Measurements from ENCODE around the gene CATSPERD. TPM values are rescaled to one million over a fixed set of nuclear protein-coding genes. Genes with fewer than 3 reads are reported as not detected.

Gene CATSPERD
- total RNA-seq, 1 experiment from 2014 or later: not detected

DNA sequence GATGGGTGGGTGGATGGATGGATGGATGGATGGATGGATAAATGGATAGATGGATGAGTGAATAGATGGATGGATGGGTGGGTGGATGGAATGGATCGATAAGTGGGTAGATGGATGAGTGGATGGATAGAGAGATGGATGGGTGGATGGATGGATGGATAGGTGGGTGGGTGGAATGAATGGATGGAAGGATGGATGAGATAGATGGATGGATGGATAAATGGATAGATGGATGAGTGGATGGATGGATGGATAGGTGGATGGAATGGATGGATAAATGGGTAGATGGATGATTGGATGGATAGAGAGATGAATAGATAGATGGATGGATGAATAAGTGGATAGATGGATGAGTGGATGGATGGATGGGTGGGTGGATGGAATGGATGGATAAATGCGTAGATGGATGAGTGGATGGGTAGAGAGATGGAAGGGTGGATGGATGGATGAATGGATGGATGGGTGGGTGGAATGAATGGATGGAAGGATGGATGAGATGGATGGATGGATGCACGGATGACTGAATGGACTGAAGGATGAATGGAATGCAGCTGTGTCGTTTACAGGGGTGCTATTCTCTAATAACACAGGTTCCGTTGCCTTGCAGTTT, 42.3 kb downstream of the CATSPERD start:
- H3K79me2 ChIP-seq (ENCODE audit: low read length): no peaks in the 10 kb centered on the region
- H4K20me1 ChIP-seq (ENCODE audit: insufficient read depth, low read depth, low read length): no peaks in the 10 kb centered on the region
- H3K36me3 ChIP-seq (ENCODE audit: insufficient read depth, low read length): no peaks in the 10 kb centered on the region
- no peaks in the 10 kb centered on the region; the same call in 1 of the 2 replicates for H3K9me2 ChIP-seq (replicated peaks; ENCODE audit: insufficient read depth, low read length)
- no peak overlapping the region for H3K9ac ChIP-seq (ENCODE audit: low read length)
- no peaks in the 10 kb centered on the region for H3K4me1 ChIP-seq (ENCODE audit: low read length)
- H3K4me3 ChIP-seq (ENCODE audit: low read length): no peak overlapping the region
- no peak for DNase-seq
- no peaks in the 10 kb centered on the region for H3K27me3 ChIP-seq (ENCODE audit: low read length)
- H2AFZ ChIP-seq (ENCODE audit: low read length): no peak overlapping the region
- H3K9me3 ChIP-seq (ENCODE audit: low read length): no peaks in the 10 kb centered on the region
- no peak overlapping the region for H3K4me2 ChIP-seq (ENCODE audit: low read depth, low read length, poor library complexity, severe bottlenecking)
- H3K27ac ChIP-seq (ENCODE audit: low read length): no peak overlapping the region

DNA sequence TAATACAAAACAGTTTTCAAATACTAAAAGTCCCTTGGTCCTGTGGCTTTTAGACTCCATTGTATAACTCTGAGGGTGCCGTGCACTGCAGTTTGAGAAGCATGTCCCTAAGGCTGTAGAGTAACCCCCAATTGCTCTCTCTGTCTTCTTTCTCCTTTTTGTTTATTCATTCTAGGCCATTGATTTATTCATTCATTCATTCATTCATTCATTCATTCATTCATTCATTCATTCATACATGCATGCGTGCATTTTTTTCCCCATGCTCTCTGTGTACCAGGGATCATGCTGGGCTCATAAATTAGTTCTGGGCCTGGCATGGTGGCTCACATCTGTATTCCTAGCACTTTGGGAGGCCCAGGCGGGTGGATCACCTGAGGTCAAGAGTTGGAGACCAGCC, 44.8 kb downstream of the CATSPERD start:
- H3K36me3 ChIP-seq (ENCODE audit: insufficient read depth, low read length): no peaks in the 10 kb centered on the region
- no peak overlapping the region for H3K27ac ChIP-seq (ENCODE audit: low read length)
- H3K9me2 ChIP-seq (replicated peaks; ENCODE audit: insufficient read depth, low read length): no peaks in the 10 kb centered on the region; the same call in 1 of the 2 replicates
- H3K9ac ChIP-seq (ENCODE audit: low read length): no peak overlapping the region
- no peaks in the 10 kb centered on the region for H3K9me3 ChIP-seq (ENCODE audit: low read length)
- H3K79me2 ChIP-seq (ENCODE audit: low read length): no peaks in the 10 kb centered on the region
- no peak overlapping the region for H2AFZ ChIP-seq (ENCODE audit: low read length)
- no peaks in the 10 kb centered on the region for H3K27me3 ChIP-seq (ENCODE audit: low read length)
- H3K4me1 ChIP-seq (ENCODE audit: low read length): no peaks in the 10 kb centered on the region
- H3K4me2 ChIP-seq (ENCODE audit: low read depth, low read length, poor library complexity, severe bottlenecking): no peak overlapping the region
- no peaks in the 10 kb centered on the region for H4K20me1 ChIP-seq (ENCODE audit: insufficient read depth, low read depth, low read length)
- H3K4me3 ChIP-seq (ENCODE audit: low read length): no peak overlapping the region
- no peak for DNase-seq

DNA sequence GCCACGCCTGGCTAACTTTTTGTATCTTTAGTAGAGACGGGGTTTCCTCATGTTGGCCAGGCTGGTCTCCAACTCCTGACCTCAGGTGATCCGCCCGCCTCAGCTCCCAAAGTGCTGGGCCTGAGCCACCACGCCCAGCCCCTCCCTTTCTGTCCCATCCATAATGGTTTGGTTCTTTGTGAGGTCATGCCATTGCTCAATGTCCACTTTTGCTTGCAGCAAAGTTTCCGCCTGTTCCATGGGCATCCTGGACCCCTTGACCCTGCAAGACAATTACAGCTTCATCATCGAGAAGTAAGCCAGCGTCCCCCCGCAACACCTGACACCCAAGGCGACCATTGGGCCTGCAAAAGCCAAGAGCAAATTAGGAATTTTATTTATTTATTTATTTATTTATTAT, 47.5 kb downstream of the CATSPERD start:
- Histone ChIP-seq H3K79me2 (ENCODE audit: low read length) (no peaks in the 10 kb centered on the region), H3K36me3 (ENCODE audit: insufficient read depth, low read length) (no peaks in the 10 kb centered on the region), H3K9ac (ENCODE audit: low read length) (no peak overlapping the region), H3K9me3 (ENCODE audit: low read length) (no peaks in the 10 kb centered on the region), H3K9me2 (replicated peaks; ENCODE audit: insufficient read depth, low read length) (no peaks in the 10 kb centered on the region), H3K27ac (ENCODE audit: low read length) (no peak overlapping the region), H2AFZ (ENCODE audit: low read length) (no peak overlapping the region), H3K4me1 (ENCODE audit: low read length) (no peaks in the 10 kb centered on the region), H3K27me3 (ENCODE audit: low read length) (no peaks in the 10 kb centered on the region), H3K4me3 (ENCODE audit: low read length) (no peak overlapping the region), H3K4me2 (ENCODE audit: low read depth, low read length, poor library complexity, severe bottlenecking) (no peak overlapping the region), H4K20me1 (ENCODE audit: insufficient read depth, low read depth, low read length) (no peaks in the 10 kb centered on the region)
- no peak for DNase-seq

DNA sequence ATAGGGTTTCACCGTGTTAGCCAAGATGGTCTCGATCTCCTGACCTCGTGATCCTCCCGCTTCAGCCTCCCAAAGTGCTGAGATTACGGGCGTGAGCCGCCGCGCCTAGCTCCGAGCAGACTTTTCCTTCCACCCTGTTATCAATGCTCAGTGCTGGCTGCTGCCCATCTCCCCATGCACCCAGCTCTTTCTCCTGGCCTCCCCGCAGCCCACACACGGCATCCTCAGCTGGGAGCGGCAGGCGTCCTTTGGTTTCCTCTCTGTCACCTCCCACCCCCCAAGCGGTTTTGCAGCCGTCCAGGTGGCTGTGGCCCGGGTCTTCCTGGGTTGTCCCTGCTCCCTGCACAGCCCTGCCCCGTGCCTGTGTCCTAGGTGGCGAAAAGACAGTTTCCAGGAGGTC, 52.0 kb downstream of the CATSPERD start:
- no peak overlapping the region for H2AFZ ChIP-seq (ENCODE audit: low read length)
- H3K4me1 ChIP-seq (ENCODE audit: low read length): no peaks in the 10 kb centered on the region
- H3K27me3 ChIP-seq (ENCODE audit: low read length): no peaks in the 10 kb centered on the region
- no peaks in the 10 kb centered on the region for H3K36me3 ChIP-seq (ENCODE audit: insufficient read depth, low read length)
- no peaks in the 10 kb centered on the region for H3K79me2 ChIP-seq (ENCODE audit: low read length)
- H3K27ac ChIP-seq (ENCODE audit: low read length): no peak overlapping the region
- H3K9me3 ChIP-seq (ENCODE audit: low read length): no peaks in the 10 kb centered on the region
- DNase-seq: no peak
- H3K9me2 ChIP-seq (replicated peaks; ENCODE audit: insufficient read depth, low read length): no peaks in the 10 kb centered on the region
- H3K4me3 ChIP-seq (ENCODE audit: low read length): no peak overlapping the region
- no peak overlapping the region for H3K4me2 ChIP-seq (ENCODE audit: low read depth, low read length, poor library complexity, severe bottlenecking)
- H4K20me1 ChIP-seq (ENCODE audit: insufficient read depth, low read depth, low read length): no peaks in the 10 kb centered on the region
- no peak overlapping the region for H3K9ac ChIP-seq (ENCODE audit: low read length)

DNA sequence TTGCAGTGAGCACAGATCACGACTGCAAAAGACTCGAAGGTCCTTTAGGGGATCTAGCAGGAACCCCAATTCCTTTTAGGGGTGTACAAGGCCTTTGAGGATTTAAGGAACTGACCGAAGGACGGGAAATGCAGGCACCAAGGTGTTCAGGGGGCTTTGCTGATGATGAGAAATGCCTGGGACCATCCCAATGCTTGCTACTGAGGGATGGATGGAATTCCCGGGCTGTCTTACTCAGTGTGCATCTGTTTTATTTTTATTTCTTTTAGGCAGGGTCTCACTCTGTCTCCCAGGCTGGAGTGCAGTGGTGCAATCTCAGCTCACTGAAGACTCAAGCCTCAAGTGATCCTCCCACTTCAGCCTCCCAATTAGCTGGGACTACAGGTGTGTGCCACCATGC, 52.8 kb downstream of the CATSPERD start:
- Histone ChIP-seq H3K9me2 (replicated peaks; ENCODE audit: insufficient read depth, low read length) (no peaks in the 10 kb centered on the region), H2AFZ (ENCODE audit: low read length) (no peak overlapping the region), H3K79me2 (ENCODE audit: low read length) (no peaks in the 10 kb centered on the region), H3K9ac (ENCODE audit: low read length) (no peak overlapping the region), H3K9me3 (ENCODE audit: low read length) (no peaks in the 10 kb centered on the region), H3K4me2 (ENCODE audit: low read depth, low read length, poor library complexity, severe bottlenecking) (no peak overlapping the region), H4K20me1 (ENCODE audit: insufficient read depth, low read depth, low read length) (no peaks in the 10 kb centered on the region), H3K4me1 (ENCODE audit: low read length) (no peaks in the 10 kb centered on the region), H3K27ac (ENCODE audit: low read length) (no peak overlapping the region), H3K4me3 (ENCODE audit: low read length) (no peak overlapping the region), H3K36me3 (ENCODE audit: insufficient read depth, low read length) (no peaks in the 10 kb centered on the region), H3K27me3 (ENCODE audit: low read length) (no peaks in the 10 kb centered on the region)
- DNase-seq: no peak

DNA sequence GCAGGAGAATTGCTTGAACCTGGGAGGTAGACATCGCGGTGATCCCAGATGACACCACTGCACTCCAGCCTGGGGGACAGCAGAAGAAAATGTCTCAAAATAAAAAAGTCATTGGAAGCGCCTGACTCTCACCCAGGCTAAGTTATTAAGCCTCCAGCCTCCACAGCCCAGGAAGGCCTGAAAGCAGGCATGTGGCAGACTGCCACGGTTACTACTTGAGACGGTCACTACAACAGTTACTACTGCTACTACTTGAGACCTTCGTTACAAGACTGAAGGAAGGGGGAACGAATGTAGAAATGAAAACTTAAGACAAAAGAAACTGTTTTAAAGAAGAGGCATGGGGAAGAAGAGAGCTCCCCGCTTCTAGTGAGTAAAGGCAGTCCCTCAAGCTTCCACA, 54.5 kb downstream of the CATSPERD start:
- no peak overlapping the region for H3K27ac ChIP-seq (ENCODE audit: low read length)

DNA sequence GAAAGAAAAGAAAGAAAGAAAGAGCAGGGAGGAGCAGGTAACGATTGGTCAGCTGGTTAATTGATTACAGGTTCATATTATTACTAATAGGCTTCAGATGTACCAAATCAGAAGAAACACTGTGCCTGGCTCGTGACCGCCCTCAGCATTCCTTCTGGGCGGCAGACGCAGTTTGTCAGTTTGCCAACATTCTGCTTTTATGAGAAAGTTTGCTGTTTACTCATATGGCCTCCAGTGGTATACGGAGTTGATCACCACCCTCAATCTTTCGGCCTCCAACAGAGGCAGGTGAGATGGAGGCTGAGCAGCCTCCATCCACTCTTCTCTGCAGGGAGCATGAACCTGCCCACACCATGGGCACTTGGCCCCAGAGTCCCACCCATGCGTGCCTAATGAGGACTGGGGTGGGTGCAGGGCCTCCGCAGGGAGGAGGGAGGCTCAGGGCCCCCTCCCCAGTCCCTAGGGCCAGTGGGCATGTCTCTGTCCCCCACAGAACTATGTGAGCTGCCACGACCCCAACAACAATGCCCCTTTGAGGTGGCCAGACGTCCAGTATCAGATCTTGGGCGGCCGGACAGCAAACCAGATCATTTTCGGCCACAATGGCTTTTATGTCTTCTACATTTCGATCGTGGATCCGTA, 55.4 kb downstream of the CATSPERD start:
- H3K79me2 ChIP-seq (ENCODE audit: low read length): no peaks in the 10 kb centered on the region
- no peak overlapping the region for H3K27ac ChIP-seq (ENCODE audit: low read length)
- H3K36me3 ChIP-seq (ENCODE audit: insufficient read depth, low read length): no peaks in the 10 kb centered on the region
- no peaks in the 10 kb centered on the region for H3K4me1 ChIP-seq (ENCODE audit: low read length)
- H3K9me2 ChIP-seq (replicated peaks; ENCODE audit: insufficient read depth, low read length): no peaks in the 10 kb centered on the region
- H3K4me3 ChIP-seq (ENCODE audit: low read length): no peak overlapping the region
- no peak overlapping the region for H3K9ac ChIP-seq (ENCODE audit: low read length)
- no peak overlapping the region for H3K4me2 ChIP-seq (ENCODE audit: low read depth, low read length, poor library complexity, severe bottlenecking)
- H2AFZ ChIP-seq (ENCODE audit: low read length): no peak overlapping the region
- no peak for DNase-seq
- no peaks in the 10 kb centered on the region for H3K27me3 ChIP-seq (ENCODE audit: low read length)
- no peaks in the 10 kb centered on the region for H3K9me3 ChIP-seq (ENCODE audit: low read length)
- H4K20me1 ChIP-seq (ENCODE audit: insufficient read depth, low read depth, low read length): no peaks in the 10 kb centered on the region

More for the DNA sequence above, 54.5 kb downstream of the CATSPERD start:
- Histone ChIP-seq H4K20me1 (ENCODE audit: insufficient read depth, low read depth, low read length) (no peaks in the 10 kb centered on the region), H3K4me3 (ENCODE audit: low read length) (no peak overlapping the region), H3K4me2 (ENCODE audit: low read depth, low read length, poor library complexity, severe bottlenecking) (no peak overlapping the region), H3K9me2 (replicated peaks; ENCODE audit: insufficient read depth, low read length) (no peaks in the 10 kb centered on the region), H3K4me1 (ENCODE audit: low read length) (no peaks in the 10 kb centered on the region), H3K9me3 (ENCODE audit: low read length) (no peaks in the 10 kb centered on the region), H3K9ac (ENCODE audit: low read length) (no peak overlapping the region), H2AFZ (ENCODE audit: low read length) (no peak overlapping the region), H3K27me3 (ENCODE audit: low read length) (no peaks in the 10 kb centered on the region), H3K36me3 (ENCODE audit: insufficient read depth, low read length) (no peaks in the 10 kb centered on the region), H3K79me2 (ENCODE audit: low read length) (no peaks in the 10 kb centered on the region)
- no peak for DNase-seq

DNA sequence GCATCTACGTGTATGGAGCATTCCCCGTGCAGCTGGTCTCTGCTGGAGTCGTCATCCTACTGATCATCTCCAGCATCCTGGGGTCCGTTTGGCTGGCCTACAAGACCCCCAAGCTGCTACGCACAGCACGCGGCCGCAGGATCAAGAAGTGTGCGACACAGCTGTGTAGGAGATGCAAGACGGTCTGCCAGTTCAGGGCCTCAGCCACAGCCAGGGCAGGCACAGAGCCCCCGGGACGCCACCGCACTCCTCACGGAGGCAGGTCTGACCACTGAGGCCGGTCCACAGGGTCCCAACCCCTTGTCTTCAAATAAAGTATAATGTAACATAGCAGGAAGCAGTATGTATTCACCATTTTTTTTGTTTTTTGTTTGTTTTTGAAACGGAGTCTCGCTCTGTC, 58.0 kb downstream of the CATSPERD start:
- H3K79me2 ChIP-seq (ENCODE audit: low read length): no peaks in the 10 kb centered on the region
- no peak overlapping the region for H3K4me3 ChIP-seq (ENCODE audit: low read length)
- no peaks in the 10 kb centered on the region for H4K20me1 ChIP-seq (ENCODE audit: insufficient read depth, low read depth, low read length)
- H3K9me3 ChIP-seq (ENCODE audit: low read length): no peaks in the 10 kb centered on the region
- no peaks in the 10 kb centered on the region for H3K4me1 ChIP-seq (ENCODE audit: low read length)
- no peak overlapping the region for H3K4me2 ChIP-seq (ENCODE audit: low read depth, low read length, poor library complexity, severe bottlenecking)
- H3K9me2 ChIP-seq (replicated peaks; ENCODE audit: insufficient read depth, low read length): no peaks in the 10 kb centered on the region
- H3K27me3 ChIP-seq (ENCODE audit: low read length): no peaks in the 10 kb centered on the region
- H2AFZ ChIP-seq (ENCODE audit: low read length): no peak overlapping the region
- no peak for DNase-seq
- no peak overlapping the region for H3K9ac ChIP-seq (ENCODE audit: low read length)
- no peak overlapping the region for H3K27ac ChIP-seq (ENCODE audit: low read length)
- no peaks in the 10 kb centered on the region for H3K36me3 ChIP-seq (ENCODE audit: insufficient read depth, low read length)

All from Karpas-422 (cell line).